IMR-90 (cell line): ENCODE results near the gene ZKSCAN8. TPM values are rescaled to one million over a fixed set of nuclear protein-coding genes. Genes with fewer than 3 reads are reported as not detected.
"Not testable (repeated sequence)": the region's sequence is repeated elsewhere in the genome, so short reads cannot be mapped to it uniquely, and the experiment has no call there.

Experiments
- ATAC-seq: fragments of 200-7000 bp; cut with Tn5 transposase; 2 replicates; pipeline ENCODE4 v1.9.1; 2020; ENCODE audit warnings: low read depth, mild to moderate bottlenecking, moderate library complexity
- BruUV-seq: library from RNA; stranded (reverse); fragments of 400-500 nt; replicated peaks from 2 replicates; lab custom pipeline; 2021; lab: Mats Ljungman, UMichigan
- CTCF ChIA-PET: fragments of 300-600 bp; formaldehyde crosslinking; extraction: SDS; loops from one replicate; lab custom pipeline; 2021; ENCODE audit warnings: antibody characterized with exemption; lab: Yijun Ruan, JAX
- POLR2A ChIA-PET: fragments of 300-600 bp; sonication (Branson Sonifier 250); formaldehyde crosslinking; loops from one replicate; lab custom pipeline; 2022; ENCODE audit warnings: antibody characterized with exemption; ENCODE audit not compliant: unreplicated experiment; lab: Charles Lee
- DNase-seq: peaks from one replicate; pipeline ENCODE4 v3.0.0; 2013
- H2AFZ ChIP-seq: replicated peaks from 2 replicates; pipeline ENCODE3; 2013; ENCODE audit warnings: low read length, mild to moderate bottlenecking; ENCODE audit not compliant: poor library complexity
- H2AK5ac ChIP-seq: 2 replicates; pipeline ENCODE4 v1.6.1; 2013; ENCODE audit warnings: low read depth, low read length, inconsistent platforms
- H2AK9ac ChIP-seq: replicated peaks from 2 replicates; pipeline ENCODE3; 2013; ENCODE audit warnings: mild to moderate bottlenecking, low read depth, low read length, moderate library complexity; ENCODE audit not compliant: poor library complexity
- H2BK120ac ChIP-seq: 2 replicates; pipeline ENCODE4 v1.6.1; 2013; ENCODE audit warnings: low read depth, low read length, inconsistent platforms
- H2BK15ac ChIP-seq: 3 replicates; pipeline ENCODE4 v1.6.1; 2013; ENCODE audit warnings: low read depth, low read length, inconsistent platforms
- H2BK20ac ChIP-seq: 2 replicates; pipeline ENCODE4 v1.6.1; 2013; ENCODE audit warnings: low read depth, mild to moderate bottlenecking, inconsistent platforms, low read length, moderate library complexity
- H2BK5ac ChIP-seq: 2 replicates; pipeline ENCODE4 v1.6.1; 2013; ENCODE audit warnings: mild to moderate bottlenecking, low read depth, low read length, inconsistent platforms; ENCODE audit not compliant: poor library complexity, severe bottlenecking
- H3K14ac ChIP-seq: replicated peaks from 2 replicates; pipeline ENCODE4 v1.6.1; 2013; ENCODE audit warnings: low read depth, low read length, inconsistent platforms
- H3K18ac ChIP-seq: 2 replicates; pipeline ENCODE4 v1.6.1; 2013; ENCODE audit warnings: low read depth, low read length, control low read depth
- H3K23ac ChIP-seq: 2 replicates; pipeline ENCODE4 v1.6.1; 2013; ENCODE audit warnings: low read depth, low read length, inconsistent platforms
- H3K27ac ChIP-seq: 2 replicates; pipeline ENCODE4 v1.5.1; 2013; ENCODE audit warnings: mild to moderate bottlenecking, control low read depth, low read length; ENCODE audit not compliant: insufficient read depth
- H3K27me3 ChIP-seq: 2 replicates; pipeline ENCODE4 v1.6.1; 2013; ENCODE audit warnings: low read length; ENCODE audit not compliant: control insufficient read depth, insufficient read depth
- H3K36me3 ChIP-seq: 2 replicates; pipeline ENCODE4 v1.6.1; 2013; ENCODE audit warnings: low read length, mixed read lengths; ENCODE audit not compliant: control insufficient read depth, insufficient read depth
- H3K4ac ChIP-seq: 2 replicates; pipeline ENCODE4 v1.6.1; 2013; ENCODE audit warnings: low read depth, low read length, inconsistent platforms
- H3K4me1 ChIP-seq: 2 replicates; pipeline ENCODE4 v1.6.1; 2013; ENCODE audit warnings: low read length, mixed read lengths; ENCODE audit not compliant: control insufficient read depth, insufficient read depth
- H3K4me2 ChIP-seq: 2 replicates; pipeline ENCODE4 v1.6.1; 2013; ENCODE audit warnings: low read depth, mild to moderate bottlenecking, control low read depth, low read length, moderate library complexity
- H3K4me3 ChIP-seq: 2 replicates; pipeline ENCODE4 v1.5.1; 2013; ENCODE audit warnings: low read depth, mild to moderate bottlenecking, control low read depth, low read length, moderate library complexity; ENCODE audit not compliant: insufficient read depth
- H3K56ac ChIP-seq: 2 replicates; pipeline ENCODE4 v1.6.1; 2013; ENCODE audit warnings: low read length, inconsistent platforms; ENCODE audit not compliant: insufficient read depth; ENCODE audit errors: extremely low read depth
- H3K79me1 ChIP-seq, 2 experiments: 2 replicates each; pipeline ENCODE4 v1.6.1; 2013; ENCODE audit warnings: low read length in 2 of 2, inconsistent platforms in 1 of 2, low read depth in 1 of 2
- H3K9ac ChIP-seq: 2 replicates; pipeline ENCODE4 v1.6.1; 2013; ENCODE audit warnings: low read depth, low read length, control low read depth
- H3K9me1 ChIP-seq: 2 replicates; pipeline ENCODE4 v1.6.1; 2013; ENCODE audit warnings: low read length, inconsistent platforms; ENCODE audit not compliant: insufficient read depth
- H3K9me3 ChIP-seq: 2 replicates; pipeline ENCODE4 v1.6.1; 2013; ENCODE audit warnings: low read length; ENCODE audit not compliant: control insufficient read depth, insufficient read depth
- H4K20me1 ChIP-seq: 2 replicates; pipeline ENCODE4 v1.6.1; 2013; ENCODE audit warnings: low read length, inconsistent platforms; ENCODE audit not compliant: insufficient read depth
- H4K5ac ChIP-seq: 2 replicates; pipeline ENCODE4 v1.6.1; 2013; ENCODE audit warnings: mild to moderate bottlenecking, low read depth, low read length, control low read depth
- H4K8ac ChIP-seq, 2 experiments: 2 replicates each; pipeline ENCODE4 v1.6.1; 2013; ENCODE audit warnings: low read depth in 2 of 2, low read length in 2 of 2, control low read depth in 1 of 2, inconsistent platforms in 1 of 2
- H4K91ac ChIP-seq: 2 replicates; pipeline ENCODE4 v1.6.1; 2013; ENCODE audit warnings: low read depth, low read length, inconsistent platforms; ENCODE audit not compliant: insufficient read depth
- WGBS, 2 experiments: methylation state at CpG; one replicate each; pipeline versions ENCODE4 v1.1.5 to v1.1.7; 2013; ENCODE audit warnings: missing lambda C conversion rate in 2 of 2; ENCODE audit not compliant: insufficient read length in 1 of 2; ENCODE audit errors: extremely low coverage in 2 of 2; 5-methylcytosine and 5-hydroxymethylcytosine counted together
- dilution Hi-C: fragments of 300-500 bp; cut with HindIII; formaldehyde crosslinking; loops from one replicate; pipeline ENCODE4 v1.14.3; 2018; ENCODE audit warnings: low sequenced_read_pairs; ENCODE audit not compliant: unreplicated experiment
- in situ Hi-C: fragments of 300-500 bp; cut with MboI; formaldehyde crosslinking; loops from 3 replicates; pipeline ENCODE4 v1.14.3; 2019; ENCODE audit warnings: low sequenced_read_pairs, inconsistent platforms, mixed read lengths
- intact Hi-C: fragments of 100-400 bp; cut with micrococcal nuclease; formaldehyde crosslinking; loops from 2 replicates; pipeline ENCODE4 v1.10.0; 2022
- polyA plus RNA-seq, 3 experiments: library from polyadenylated mRNA; depleted of rRNA; stranded (reverse); fragments of >200 nt; gene quantifications; 2 replicates each; pipeline ENCODE4 v1.2.3, GENCODE V29; 2012; ENCODE audit warnings: low replicate concordance in 1 of 3
- total RNA-seq: library from RNA; depleted of rRNA; stranded (reverse); fragments of >200 nt; gene quantifications from 2 replicates; pipeline ENCODE4 v1.2.3, GENCODE V29; 2012

Gene ZKSCAN8
- total and polyA plus RNA-seq, 2 of the 4 experiments (the other 2 are of a cell fraction), result 8.3 to 22.8 TPM

DNA sequence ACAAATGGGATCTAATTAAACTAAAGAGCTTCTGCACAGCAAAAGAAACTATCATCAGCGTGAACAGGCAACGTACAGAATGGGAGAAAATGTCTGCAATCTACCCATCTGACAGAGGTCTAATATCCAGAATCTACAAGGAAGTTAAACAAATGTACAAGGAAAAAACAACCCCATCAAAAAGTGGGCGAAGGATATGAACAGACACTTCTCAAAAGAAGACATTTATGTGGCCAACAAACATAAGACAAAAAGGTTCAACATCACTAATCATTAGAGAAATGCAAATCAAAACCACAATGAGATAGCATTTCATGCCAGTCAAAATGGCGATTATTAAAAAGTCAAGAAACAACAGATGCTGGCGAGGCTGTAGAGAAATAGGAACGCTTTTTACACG, 39.5 kb upstream of the ZKSCAN8 start:
- ATAC-seq, dilution Hi-C loops, H3K4me3 ChIP-seq, H3K9me3 ChIP-seq, H3K14ac ChIP-seq, H4K8ac ChIP-seq, H2BK5ac ChIP-seq, H4K5ac ChIP-seq, H3K27me3 ChIP-seq, CTCF ChIA-PET, H3K4me2 ChIP-seq, BruUV-seq, H2BK20ac ChIP-seq, H3K9ac ChIP-seq, in situ Hi-C loops, H2AK9ac ChIP-seq, H3K27ac ChIP-seq, H3K4me1 ChIP-seq, H4K91ac ChIP-seq, H3K9me1 ChIP-seq, H2BK120ac ChIP-seq, H4K20me1 ChIP-seq, H3K79me1 ChIP-seq, POLR2A ChIA-PET, H3K36me3 ChIP-seq, intact Hi-C loops, DNase-seq, H2AFZ ChIP-seq, H3K4ac ChIP-seq, H3K56ac ChIP-seq, H2BK15ac ChIP-seq, H3K18ac ChIP-seq, H3K23ac ChIP-seq, H2AK5ac ChIP-seq: not testable (repeated sequence)
- WGBS, 2 experiments, result no CpG with 5 or more reads among the region's 7 CpGs

DNA sequence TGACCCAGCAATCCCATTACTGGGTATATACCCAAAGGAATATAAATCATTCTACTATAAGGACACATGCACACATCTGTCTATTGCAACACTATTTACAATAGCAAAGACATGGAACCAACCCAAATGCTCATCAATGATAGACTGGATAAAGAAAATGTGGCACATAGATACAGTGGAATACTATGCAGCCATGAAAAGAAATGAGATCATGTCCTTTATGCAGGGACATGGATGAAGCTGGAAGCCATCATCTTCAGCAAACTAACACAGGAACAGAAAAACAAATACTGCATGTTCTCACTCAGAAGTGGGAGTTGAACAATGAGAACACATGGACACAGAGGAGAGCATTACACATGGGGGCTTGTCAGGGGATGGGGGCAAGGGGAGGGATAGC, 39.0 kb upstream of the ZKSCAN8 start:
- H4K91ac ChIP-seq, H2AK5ac ChIP-seq, H2BK120ac ChIP-seq, ATAC-seq, H2BK15ac ChIP-seq, H3K4me2 ChIP-seq, dilution Hi-C loops, H2BK5ac ChIP-seq, H2AK9ac ChIP-seq, H3K9me3 ChIP-seq, POLR2A ChIA-PET, H3K27ac ChIP-seq, intact Hi-C loops, H3K79me1 ChIP-seq, CTCF ChIA-PET, H3K9ac ChIP-seq, H3K56ac ChIP-seq, H3K36me3 ChIP-seq, H3K4me3 ChIP-seq, in situ Hi-C loops, H2BK20ac ChIP-seq, H4K8ac ChIP-seq, H3K14ac ChIP-seq, H3K23ac ChIP-seq, BruUV-seq, H3K27me3 ChIP-seq, H2AFZ ChIP-seq, H3K4me1 ChIP-seq, DNase-seq, H4K20me1 ChIP-seq, H3K9me1 ChIP-seq, H3K4ac ChIP-seq, H4K5ac ChIP-seq, H3K18ac ChIP-seq: not testable (repeated sequence)
